Measurements from ENCODE around the gene CABP7.

DNA sequence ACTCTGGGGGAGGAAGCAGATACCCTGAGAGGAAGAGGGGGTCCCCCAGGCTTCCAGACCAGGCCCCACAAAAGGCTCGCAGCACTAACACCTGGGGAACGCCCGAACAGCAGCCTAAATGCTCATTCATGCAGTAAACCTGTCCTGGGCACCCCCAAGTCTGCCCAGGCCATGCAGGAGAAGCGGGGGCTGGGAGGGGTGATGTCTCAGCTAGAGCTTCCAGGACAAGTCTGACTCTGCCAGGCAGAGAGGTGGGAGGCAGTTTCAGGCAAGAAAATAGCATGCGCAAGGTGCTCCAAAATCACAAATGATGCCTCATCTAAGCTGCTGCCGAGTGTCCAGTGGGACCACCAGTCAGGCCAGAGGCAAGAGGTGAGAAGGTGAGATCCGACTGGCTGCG, 14.6 kb downstream of the CABP7 start:
- TF ChIP-seq POLR2A (IDR thresholded peaks at IDR 0.05) = no peak
- TF ChIP-seq, protein P1, sequence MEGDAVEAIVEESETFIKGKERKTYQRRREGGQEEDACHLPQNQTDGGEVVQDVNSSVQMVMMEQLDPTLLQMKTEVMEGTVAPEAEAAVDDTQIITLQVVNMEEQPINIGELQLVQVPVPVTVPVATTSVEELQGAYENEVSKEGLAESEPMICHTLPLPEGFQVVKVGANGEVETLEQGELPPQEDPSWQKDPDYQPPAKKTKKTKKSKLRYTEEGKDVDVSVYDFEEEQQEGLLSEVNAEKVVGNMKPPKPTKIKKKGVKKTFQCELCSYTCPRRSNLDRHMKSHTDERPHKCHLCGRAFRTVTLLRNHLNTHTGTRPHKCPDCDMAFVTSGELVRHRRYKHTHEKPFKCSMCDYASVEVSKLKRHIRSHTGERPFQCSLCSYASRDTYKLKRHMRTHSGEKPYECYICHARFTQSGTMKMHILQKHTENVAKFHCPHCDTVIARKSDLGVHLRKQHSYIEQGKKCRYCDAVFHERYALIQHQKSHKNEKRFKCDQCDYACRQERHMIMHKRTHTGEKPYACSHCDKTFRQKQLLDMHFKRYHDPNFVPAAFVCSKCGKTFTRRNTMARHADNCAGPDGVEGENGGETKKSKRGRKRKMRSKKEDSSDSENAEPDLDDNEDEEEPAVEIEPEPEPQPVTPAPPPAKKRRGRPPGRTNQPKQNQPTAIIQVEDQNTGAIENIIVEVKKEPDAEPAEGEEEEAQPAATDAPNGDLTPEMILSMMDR (IDR thresholded peaks at IDR 0.05) = no peak
- TF ChIP-seq EP300 (IDR thresholded peaks at IDR 0.05) = no peak
- no peak for TF ChIP-seq POLR2AphosphoS5 (IDR thresholded peaks at IDR 0.05)

All from upper lobe of left lung (tissue), 4 donors.